Measurements from ENCODE around the gene ZNF880. TPM values are rescaled to one million over a fixed set of nuclear protein-coding genes. Genes with fewer than 3 reads are reported as not detected.

The ZNF880 gene
- total RNA-seq, result 9.5 and 11.8 TPM in 2 replicates

DNA sequence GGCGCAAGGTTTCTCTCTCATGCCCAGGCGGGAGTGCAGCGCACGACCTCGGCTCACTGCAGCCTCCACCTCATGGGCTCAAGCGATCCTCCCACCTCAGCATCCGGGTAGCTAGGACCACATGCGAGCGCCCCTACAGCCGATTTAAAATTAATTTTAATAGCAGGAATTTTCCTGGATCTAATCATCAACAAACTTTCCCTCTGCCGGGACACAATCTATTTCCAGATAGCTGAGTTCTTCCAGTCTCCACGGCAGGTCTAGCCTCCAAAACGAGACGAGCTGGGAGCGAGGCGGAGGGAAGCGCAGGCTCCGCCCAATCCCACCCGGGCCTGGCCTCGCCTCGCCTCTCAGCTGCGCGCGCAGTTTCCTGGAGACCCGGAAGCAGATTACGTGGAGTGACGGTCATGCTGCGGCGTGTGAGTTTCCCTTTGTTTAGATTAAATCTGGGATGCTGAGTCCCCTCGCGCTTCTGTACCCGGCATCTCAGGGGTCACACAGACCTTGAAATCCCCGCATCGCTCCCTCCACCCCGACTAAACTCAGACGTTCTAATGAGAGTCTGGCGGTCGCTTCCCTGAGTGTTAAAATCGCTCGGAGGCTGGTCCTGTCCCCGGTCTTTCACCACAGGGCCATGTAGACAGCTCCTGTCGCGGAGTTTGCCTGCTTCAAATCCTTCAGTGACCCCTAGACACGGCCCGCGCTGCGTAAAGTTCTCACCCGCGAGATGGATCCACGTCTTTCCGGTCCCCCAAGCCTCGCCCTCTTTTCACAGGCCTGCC, at the start of gene ZNF880:
ZNF880 (plus strand) TSS at position 365 of the 782 bp plus-strand sequence; CDS start at position 408, 43 bp downstream.

DNA sequence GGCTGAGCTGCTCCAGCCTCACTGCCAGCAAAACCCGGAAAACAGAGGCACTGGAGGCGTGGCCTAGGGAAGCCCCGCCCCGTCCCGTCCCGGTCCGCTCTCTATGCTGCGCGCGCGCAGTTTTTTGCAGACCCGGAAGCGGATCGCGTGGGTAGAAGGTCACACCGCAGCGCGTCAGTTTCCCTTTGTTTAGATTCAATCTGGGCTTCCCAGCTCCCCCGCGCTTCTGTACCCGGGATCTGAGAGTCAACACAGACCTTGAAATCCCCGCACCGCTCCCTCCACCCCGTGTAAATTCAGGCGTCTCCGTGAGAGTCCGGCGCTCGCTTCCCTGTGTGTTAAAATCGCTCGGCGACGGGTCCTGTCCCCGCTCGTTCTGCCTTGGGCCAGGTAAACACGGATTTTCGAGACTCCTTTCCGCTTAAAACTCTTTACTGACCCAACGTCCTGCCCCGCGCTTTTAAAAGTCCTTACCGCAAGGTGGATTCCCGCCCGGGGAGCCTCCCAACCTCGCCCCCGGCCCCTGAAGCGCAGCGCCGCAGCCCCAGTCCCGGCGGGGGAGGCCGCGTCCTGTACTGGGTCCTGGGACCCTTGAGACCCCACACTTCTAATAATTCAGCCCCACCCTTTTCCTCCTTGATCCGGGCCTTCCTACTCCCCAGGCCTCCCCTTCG, 33.5 kb upstream of the ZNF880 start, which contains the start of gene ZNF610:
ZNF610 (plus strand) TSS at position 127 of the 674 bp plus-strand sequence. CDS start 12,930 bp downstream, outside the sequence.

GRCh38 chr19:52397310-52398080, 27.8 kb downstream of the ZNF880 start, which contains the start of gene ZNF528:
Gene ZNF528 (plus strand): TSS chr19:52397849. CDS start chr19:52402014, 4,165 bp downstream.

DNA sequence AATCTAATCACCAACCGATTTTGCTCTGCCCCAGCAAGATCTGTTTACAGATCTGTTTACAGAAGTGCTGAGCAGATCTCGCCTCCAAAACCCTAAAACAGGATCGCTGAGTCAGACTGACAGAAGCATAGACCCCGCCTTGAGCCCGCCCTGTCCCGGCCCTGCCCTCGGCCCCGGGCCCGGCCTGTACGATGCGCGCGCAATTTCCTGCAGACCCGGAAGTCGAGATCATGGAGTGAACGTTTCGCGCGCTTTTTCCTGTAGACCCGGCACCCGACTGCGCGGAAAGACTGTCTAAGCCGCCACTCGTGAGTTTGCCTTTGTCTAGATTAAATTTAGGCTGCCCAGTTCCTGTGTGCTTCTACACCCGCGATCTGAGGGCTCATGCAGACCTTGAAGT, 59.2 kb downstream of the ZNF880 start, which contains the start of gene ZNF534:
ZNF534 (plus strand) TSS at position 212 of the 400 bp plus-strand sequence. CDS start 2,327 bp downstream, outside the sequence.

Small RNA genes lying within 50 kb of the gene (small RNA-seq; reads per million reads assigned to genes)
- not detected for gene AC010332.1

Other genes starting within 250 kb of the ZNF880 start
- gene ZNF616, start 230.0 kb upstream of the ZNF880 start, total RNA-seq, result 9.3 and 10.2 TPM in 2 replicates
- gene ZNF836, start 198.3 kb upstream of the ZNF880 start, total RNA-seq, result 4.7 and 6.9 TPM in 2 replicates
- 157 and 197 TPM in 2 replicates for gene PPP2R1A, start 179.9 kb upstream of the ZNF880 start, total RNA-seq
- 8.9 and 12.3 TPM in 2 replicates for gene ZNF766, start 100.3 kb upstream of the ZNF880 start, total RNA-seq
- 11.1 and 13.2 TPM in 2 replicates for gene ZNF480, start 72.8 kb upstream of the ZNF880 start, total RNA-seq
- gene ZNF610, start 33.7 kb upstream of the ZNF880 start, total RNA-seq, result 1.4 and 3.1 TPM in 2 replicates
- gene ZNF528, start 27.9 kb downstream of the ZNF880 start, total RNA-seq, result 12.0 and 22.3 TPM in 2 replicates
- not detected in 2 replicates for gene ZNF534, start 59.2 kb downstream of the ZNF880 start, total RNA-seq
- gene ZNF578, start 83.6 kb downstream of the ZNF880 start, total RNA-seq, result 0.72 and 3.5 TPM in 2 replicates
- gene ZNF808, start 157.7 kb downstream of the ZNF880 start, total RNA-seq, result 19.3 and 23.4 TPM in 2 replicates
- 14.9 and 17.3 TPM in 2 replicates for gene ZNF701, start 200.4 kb downstream of the ZNF880 start, total RNA-seq

Measured in thoracic aorta endothelial cell (primary cell).